Measurements from ENCODE around the gene KRT35. TPM values are rescaled to one million over a fixed set of nuclear protein-coding genes. Genes with fewer than 3 reads are reported as not detected.

Gene KRT35
- total RNA-seq, 4 donors from 2014 or later: not detected

GRCh38 chr17:41499714-41500113, 18.8 kb upstream of the KRT35 start:
- H3K9me3 ChIP-seq: no peaks in the 10 kb centered on the region
- no peak overlapping the region for H3K4me3 ChIP-seq
- TF ChIP-seq POLR2A (IDR thresholded peaks at IDR 0.05) (no peak), CTCF (IDR thresholded peaks at IDR 0.05) (no peak)
- intact Hi-C loops (cut with DNase I; ENCODE audit: low total_unique reads): no loop called here
- no peaks in the 10 kb centered on the region for H3K27me3 ChIP-seq
- H3K4me1 ChIP-seq: peaks cover 0 to 16% of the 10 kb centered on the region in 2 donors
- H3K36me3 ChIP-seq: no peaks in the 10 kb centered on the region
- H3K27ac ChIP-seq: no peak overlapping the region
- no peak for DNase-seq

DNA sequence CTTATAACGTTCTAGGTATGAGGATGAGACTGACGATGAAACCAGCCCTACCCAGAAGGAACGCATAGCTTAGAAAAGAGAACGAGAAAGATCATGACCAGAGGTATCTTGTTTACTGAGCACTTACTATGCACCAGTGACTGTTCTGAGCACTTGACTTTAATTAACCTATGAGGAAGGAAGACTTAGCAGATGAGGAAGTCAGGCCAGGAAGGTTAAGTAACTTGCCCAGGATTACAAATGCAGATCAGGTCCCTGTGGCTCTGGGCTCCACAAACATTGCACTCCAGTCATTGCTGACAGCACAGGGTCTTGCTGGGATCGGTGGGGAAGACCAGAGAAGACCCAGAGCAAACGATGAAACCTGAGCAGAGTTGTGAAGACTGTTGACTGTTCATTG, 17.3 kb upstream of the KRT35 start:
- peaks cover 0 to 6% of the 10 kb centered on the region in 2 donors for H3K4me1 ChIP-seq
- no peak for DNase-seq
- H3K4me3 ChIP-seq: no peak overlapping the region
- H3K36me3 ChIP-seq: no peaks in the 10 kb centered on the region
- intact Hi-C loops (cut with DNase I; ENCODE audit: low total_unique reads): no loop called here
- no peak overlapping the region for H3K27ac ChIP-seq
- no peak for TF ChIP-seq CTCF (IDR thresholded peaks at IDR 0.05)
- no peak for TF ChIP-seq POLR2A (IDR thresholded peaks at IDR 0.05)
- no peaks in the 10 kb centered on the region for H3K27me3 ChIP-seq
- H3K9me3 ChIP-seq: no peaks in the 10 kb centered on the region

- TF ChIP-seq POLR2A (IDR thresholded peaks at IDR 0.05) (no peak), CTCF (IDR thresholded peaks at IDR 0.05) (peak; percentile 7 to 48 (median 25))
Observed at GRCh38 chr17:41496803-41497484, 16.0 kb upstream of the KRT35 start.

DNA sequence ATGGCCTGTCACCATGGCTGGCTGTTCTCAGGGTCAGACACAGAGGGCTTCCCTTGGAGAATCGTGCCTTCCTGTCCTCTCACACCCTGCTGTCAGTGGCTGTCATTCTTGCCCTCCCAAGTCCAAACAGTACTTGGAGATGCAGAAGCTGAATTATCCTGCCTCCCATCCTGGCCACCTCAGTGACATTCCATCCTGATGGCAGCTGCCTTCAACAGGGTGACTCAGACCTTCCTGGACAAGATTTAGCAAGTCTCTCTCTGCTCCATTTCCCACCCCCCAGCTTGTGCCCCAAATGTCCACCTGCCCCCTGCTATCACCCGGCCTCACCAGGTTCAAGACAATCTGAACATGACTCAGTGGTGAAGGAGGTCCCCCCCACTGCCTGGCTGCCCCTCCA, 13.6 kb upstream of the KRT35 start:
- H3K27me3 ChIP-seq: no peaks in the 10 kb centered on the region
- no peaks in the 10 kb centered on the region for H3K4me1 ChIP-seq
- TF ChIP-seq CTCF (IDR thresholded peaks at IDR 0.05) (no peak), POLR2A (IDR thresholded peaks at IDR 0.05) (no peak)
- H3K36me3 ChIP-seq: no peaks in the 10 kb centered on the region
- DNase-seq: no peak
- H3K27ac ChIP-seq: no peak overlapping the region
- intact Hi-C loops (cut with DNase I; ENCODE audit: low total_unique reads): no loop called here
- no peak overlapping the region for H3K4me3 ChIP-seq
- H3K9me3 ChIP-seq: no peaks in the 10 kb centered on the region

More at GRCh38 chr17:41496803-41497484, 16.0 kb upstream of the KRT35 start:
- Histone ChIP-seq H3K4me3 (no peak overlapping the region), H3K27ac (no peak overlapping the region), H3K27me3 (no peaks in the 10 kb centered on the region), H3K9me3 (no peaks in the 10 kb centered on the region), H3K36me3 (no peaks in the 10 kb centered on the region), H3K4me1 (no peaks in the 10 kb centered on the region)
- DNase-seq: peak in 1 of 2 donors; percentile 37
- intact Hi-C loops (cut with DNase I; ENCODE audit: low total_unique reads): no loop called here

DNA sequence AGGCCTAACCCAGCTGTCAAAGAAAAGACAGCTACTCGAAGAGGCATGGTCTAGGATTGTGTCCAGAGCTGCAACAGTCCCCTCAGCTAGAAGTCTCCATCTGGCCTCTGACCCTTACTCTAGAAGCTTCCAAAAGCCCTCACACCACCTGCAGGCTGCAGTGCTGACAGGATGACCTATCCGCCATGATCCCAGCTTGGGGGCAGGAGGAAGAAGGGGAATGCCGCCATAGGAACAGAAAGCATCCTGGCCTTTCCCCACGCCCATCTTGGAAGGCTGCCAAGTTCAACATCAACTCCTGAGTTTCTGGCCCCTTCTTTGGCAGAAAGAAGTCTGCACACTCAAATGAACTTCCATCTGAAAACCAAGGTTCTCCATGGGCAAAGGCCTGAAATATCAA, 11.8 kb upstream of the KRT35 start:
- Histone ChIP-seq H3K27ac (peak overlapping the region; percentile 47 to 68), H3K4me1 (no peaks in the 10 kb centered on the region), H3K9me3 (no peaks in the 10 kb centered on the region), H3K4me3 (no peak overlapping the region), H3K27me3 (no peaks in the 10 kb centered on the region), H3K36me3 (no peaks in the 10 kb centered on the region)
- intact Hi-C loops (cut with DNase I; ENCODE audit: low total_unique reads): no loop called here
- peak in 1 of 2 donors; percentile 46 for DNase-seq
- TF ChIP-seq POLR2A (IDR thresholded peaks at IDR 0.05) (no peak), CTCF (IDR thresholded peaks at IDR 0.05) (no peak)
